ENCODE results near the gene SHISA7.
"Not testable (repeated sequence)": the region's sequence is repeated elsewhere in the genome, so short reads cannot be mapped to it uniquely, and the experiment has no call there.

Gene SHISA7

DNA sequence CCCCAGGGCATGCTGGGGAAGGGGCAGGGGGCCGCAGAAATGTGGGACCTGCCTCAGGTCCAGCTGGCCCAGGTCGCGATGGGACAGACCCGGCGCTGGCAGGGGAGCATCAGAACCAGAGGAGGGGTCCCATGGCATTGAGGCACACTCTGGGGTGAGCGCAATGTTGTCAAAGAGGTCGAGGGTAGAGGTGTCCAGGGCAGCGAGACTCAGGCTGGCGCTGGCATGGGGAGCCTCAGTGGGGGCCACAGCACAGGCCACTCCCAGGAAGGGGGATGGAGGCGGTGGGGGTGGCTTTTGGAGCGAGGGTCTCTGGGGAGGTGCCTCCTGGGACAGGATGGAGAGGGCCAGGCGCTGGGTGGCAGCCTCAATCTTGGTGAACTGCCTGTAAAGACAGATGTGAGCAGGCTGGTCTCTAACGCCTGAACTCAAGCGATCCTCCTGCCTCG, 20.5 kb upstream of the SHISA7 start:
- no peak for DNase-seq (ENCODE audit: low read depth)

DNA sequence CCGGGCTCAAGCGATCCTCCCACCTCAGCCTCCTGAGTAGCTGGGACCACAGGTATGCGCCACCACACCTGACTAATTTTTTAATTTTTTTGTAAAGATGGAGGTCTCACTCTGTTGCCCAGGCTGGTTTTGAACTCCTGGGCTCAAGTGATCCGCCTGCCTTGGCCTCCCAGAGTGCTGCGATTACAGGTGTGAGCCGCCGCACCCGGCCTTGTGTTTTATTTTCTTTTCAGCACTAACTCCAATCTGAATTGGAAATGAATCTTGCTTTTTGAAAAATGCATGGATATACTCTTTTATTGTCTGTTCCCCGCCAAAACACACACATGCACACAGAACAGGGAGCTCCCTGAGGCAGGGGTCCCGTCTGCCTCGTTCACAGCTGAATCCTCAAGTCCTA, 19.6 kb upstream of the SHISA7 start:
- DNase-seq (ENCODE audit: low read depth): no peak

DNA sequence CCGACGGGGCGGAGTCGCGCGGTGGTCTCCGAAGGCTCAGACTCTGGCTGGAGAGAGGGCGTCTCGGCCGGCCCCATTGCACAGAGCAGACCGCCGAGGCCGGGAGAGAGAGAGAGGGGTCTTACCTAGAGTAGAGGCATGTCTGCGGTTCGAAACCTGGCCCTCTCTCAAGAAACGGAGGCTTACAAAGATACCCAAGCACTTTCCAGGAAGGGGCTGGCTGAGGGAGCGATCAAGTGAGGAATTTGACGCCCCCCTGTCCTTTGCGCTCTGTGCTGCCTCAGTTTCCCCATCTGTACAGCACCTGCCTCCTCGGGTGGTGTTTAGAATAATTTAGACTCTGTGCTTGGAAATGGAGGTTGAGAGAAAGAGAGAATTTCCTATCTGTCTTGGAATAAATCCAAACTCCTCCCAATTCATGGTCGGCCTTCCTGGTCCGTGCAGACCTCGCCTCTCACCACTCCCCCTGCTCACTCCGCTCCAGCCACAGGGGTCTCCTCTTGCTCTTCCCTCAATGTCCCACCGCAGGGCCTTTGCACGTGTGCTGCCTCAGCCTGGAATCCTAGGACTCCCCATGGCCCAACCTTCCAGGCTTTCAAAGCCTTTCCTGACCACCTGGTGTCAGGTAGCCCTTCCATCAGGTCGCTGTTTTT, 19.0 kb upstream of the SHISA7 start:
- DNase-seq (ENCODE audit: low read depth): peak; percentile 42

DNA sequence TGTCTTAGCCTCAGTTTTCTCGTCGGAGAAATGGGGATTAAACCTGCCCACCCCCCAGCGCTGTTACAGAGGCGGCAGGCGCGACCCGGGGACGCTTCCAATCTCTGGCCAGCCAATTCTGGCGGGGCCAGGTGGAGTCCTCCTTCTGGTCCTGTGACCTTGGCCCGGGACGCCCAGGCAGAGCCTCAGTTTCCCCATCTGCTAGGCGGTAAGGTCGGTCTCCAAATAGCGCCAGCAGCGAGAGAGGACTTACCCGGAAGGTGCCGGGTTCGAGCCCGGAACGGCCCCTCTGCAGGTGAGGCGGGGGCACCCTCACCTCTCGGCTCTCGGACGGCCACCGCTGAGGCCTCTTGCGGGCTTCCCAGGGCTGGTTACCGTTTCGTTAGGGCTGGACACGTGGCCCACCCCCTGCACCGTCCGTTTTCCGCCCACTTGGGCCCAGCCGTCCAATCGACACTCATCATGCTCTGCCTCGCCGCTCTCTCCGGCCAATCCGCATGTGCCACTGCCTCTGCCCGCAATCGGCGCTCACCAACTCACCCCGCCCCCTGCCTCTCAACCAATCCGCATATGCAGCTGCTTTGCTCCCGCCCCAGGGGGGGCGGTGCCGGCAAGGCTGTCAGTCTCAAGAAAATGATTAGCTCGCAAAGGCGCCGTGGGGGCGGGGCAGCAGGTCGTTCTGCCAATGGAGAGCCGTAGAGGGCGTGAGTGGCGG, 18.3 kb upstream of the SHISA7 start, which contains the start of gene ISOC2:
Gene ISOC2, minus strand, starts transcription at position 384 of the 715 bp plus-strand sequence. CDS start 5,156 bp downstream, outside the sequence.
- DNase-seq (ENCODE audit: low read depth): peak; percentile 100

DNA sequence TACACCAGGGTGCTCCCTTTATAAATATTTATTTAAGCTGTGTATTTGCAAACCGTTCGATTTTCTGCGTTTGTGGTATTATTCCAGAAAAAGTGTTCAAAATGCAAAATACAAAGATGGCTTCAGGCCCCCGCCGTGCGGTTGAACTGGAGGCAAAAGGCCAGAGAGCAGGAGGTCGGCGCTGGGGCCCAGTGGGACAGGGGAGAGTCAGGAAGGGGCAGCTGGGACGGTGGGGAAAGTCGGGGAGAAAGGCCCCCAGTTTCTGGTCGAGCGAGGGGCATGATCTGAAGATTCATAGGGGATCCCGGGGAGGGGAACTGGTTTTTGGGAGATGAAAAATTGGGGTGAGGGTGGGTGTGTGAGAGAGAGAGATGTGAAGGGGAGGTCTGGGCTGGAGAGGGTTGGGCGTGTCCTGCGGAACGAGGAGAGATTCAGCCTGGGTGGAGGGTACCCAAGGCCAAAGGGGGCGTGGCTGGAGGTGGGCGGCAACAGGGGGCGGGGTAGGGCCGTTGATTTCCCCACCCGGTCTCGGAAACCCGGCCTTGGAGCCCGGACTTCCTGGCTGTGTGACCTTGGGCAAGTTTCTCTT, 17.7 kb upstream of the SHISA7 start:
- DNase-seq (ENCODE audit: low read depth): peak; percentile 91

DNA sequence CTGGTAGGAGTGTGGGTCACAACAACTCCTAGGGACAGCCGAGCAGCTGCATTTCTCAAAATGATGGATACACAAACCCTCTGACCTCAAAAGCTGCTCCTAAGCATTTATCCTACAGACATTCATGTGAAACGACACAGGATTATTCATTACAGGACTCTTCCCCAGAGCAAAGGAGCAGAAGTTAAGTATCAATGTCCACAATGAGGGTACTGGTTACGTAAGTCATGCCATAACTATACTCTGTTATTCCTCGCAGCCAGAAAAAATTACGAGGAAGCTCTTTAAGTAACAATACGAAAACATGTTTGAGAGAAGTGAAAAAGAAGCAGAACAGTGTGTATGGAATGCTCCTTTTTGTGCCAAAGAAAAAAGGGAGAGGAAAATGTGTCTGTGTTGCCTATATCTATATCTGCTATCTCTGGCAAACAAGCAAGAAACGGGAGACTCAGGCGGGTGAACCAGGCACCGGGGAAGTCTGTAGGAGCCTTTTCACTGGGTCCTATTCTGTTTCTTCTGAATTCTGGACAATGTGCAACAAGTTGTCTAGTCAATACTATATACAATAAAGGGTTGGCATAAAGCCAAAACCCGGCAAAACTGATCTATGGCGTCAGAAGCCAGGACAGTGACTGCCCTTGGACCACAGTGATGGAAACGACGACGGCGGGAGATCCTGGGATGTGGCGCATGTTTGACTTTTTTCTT, 17.0 kb upstream of the SHISA7 start:
- DNase-seq (ENCODE audit: low read depth): peak; percentile 43

DNA sequence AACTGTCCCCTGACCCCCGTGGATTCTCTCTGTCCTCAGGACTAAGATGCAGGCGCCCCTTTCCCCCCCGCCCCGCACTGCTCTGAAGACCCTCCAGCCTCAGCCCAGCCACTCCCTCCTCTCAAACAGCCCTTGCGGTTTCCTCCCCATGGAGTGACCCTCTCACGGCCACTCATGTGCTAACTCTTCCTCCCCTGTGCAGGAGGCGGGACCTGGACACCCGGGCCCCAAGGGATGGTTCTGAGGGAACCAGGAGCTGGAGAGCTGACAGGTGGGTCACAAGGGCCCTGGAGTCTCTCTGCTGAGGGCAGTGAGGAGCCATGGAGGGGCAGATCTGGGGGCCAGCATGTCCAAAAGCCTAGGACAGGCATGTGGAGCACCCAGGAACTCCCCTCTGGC, 16.4 kb upstream of the SHISA7 start:
- DNase-seq (ENCODE audit: low read depth): no peak

DNA sequence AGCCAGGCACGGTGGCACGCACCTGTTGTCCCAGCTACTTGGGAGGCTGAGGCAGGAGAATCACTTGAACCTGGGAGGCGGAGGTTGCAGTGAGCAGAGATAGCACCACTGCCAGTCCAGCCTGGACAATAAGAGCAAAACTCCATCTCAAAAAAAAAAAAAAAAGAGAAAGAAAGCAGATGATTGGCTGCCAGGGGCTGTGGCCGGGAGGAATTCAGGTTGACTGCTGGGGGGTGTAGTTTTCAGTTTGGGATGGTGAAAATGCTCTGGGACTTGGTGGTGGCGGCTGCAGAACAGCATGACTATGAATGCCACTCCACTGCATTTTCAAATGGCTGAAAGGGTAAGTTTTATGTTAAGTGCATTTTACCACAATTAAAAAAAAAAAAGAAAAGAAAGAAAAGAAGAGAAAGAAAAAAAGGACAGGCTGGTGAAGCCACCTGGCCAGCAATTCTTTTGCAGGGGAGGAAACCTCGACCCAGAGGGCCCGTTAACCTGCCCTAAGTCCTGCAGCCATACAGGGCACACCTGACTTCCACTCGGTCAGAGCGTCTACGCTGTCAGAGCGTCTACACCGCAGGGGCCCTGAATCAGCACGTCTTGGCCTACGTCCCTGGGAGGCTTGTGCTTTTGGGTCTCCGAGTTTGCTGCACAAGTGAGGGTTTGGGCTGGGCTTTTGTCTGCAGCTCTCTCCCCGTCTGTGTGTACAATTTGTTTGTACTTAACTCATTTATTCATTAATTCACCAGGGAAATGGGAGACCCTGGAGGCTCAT, 14.8 kb upstream of the SHISA7 start:
- no peak for DNase-seq (ENCODE audit: low read depth)

DNA sequence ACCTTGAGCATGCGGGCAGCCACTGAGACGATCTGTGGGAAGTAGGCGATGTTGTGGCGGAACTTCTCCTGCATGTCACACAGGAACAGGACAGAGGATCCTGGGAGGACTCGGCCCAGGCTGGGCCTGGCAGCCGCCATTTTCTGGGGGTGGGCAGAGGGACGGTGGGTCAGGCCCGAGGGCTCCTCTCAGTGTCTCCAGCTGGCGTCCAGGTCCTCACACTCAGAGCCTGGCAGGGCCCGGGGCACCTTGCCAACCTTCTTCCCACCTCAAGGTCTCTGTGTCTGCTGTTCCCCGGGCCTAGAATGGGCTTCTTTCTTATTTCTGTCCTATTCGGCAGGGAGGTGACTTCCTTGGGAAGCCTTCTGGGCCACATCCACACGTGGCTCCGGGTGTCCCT, 13.2 kb upstream of the SHISA7 start:
- DNase-seq (ENCODE audit: low read depth): no peak

DNA sequence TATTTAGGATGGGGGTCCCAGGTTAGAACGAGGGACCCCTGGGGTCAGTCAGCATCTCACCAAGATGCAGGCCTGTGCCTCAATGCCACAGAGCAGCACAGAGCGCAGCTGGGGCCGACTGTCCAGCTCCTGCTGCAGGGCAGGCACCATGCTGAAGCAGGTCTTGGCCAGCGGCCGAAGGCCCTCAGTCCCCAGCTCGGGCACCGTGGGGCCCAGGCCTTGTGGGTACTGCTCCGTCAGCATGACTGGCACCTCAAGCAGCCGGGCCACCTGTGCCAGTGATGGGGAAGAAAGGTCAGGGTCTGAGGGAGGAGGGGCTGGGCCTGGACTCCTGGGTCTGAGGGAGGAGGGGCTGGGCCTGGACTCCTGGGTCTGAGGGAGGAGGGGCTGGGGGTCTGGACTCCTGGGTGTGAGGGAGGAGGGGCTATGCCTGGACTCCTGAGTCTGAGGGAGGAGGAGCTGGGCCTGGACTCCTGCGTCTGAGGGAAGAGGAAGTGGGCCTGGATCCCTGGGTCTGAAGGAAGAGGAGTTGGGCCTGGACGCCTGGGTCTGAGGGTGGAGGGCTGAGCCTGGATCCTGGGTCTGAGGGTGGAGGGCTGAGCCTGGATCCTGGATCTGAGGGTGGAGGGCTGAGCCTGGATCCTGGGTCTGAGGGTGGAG, 12.6 kb upstream of the SHISA7 start:
- DNase-seq (ENCODE audit: low read depth): no peak

DNA sequence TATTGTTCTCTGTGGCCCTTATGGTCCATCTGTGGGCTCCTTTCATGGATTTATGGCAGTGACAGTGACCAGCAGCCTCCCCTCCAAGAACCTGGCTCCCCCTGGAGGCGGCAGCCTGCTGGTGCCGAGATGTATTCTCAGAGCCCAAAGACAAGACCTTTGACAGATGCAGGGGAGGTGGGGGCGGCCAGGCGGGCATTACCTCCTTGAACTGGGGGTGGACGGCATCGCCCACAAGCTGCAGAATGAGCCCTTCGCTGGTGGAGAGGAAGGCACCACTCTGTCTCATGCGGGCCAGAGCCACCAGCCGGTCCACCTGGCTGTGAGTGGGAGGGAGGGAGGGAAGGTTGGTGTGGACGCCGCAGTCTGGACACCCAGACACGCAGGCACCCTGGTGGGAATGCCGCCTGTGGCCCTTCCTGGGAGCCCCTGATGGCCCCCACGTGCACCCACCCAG, 11.7 kb upstream of the SHISA7 start:
- no peak for DNase-seq (ENCODE audit: low read depth)

DNA sequence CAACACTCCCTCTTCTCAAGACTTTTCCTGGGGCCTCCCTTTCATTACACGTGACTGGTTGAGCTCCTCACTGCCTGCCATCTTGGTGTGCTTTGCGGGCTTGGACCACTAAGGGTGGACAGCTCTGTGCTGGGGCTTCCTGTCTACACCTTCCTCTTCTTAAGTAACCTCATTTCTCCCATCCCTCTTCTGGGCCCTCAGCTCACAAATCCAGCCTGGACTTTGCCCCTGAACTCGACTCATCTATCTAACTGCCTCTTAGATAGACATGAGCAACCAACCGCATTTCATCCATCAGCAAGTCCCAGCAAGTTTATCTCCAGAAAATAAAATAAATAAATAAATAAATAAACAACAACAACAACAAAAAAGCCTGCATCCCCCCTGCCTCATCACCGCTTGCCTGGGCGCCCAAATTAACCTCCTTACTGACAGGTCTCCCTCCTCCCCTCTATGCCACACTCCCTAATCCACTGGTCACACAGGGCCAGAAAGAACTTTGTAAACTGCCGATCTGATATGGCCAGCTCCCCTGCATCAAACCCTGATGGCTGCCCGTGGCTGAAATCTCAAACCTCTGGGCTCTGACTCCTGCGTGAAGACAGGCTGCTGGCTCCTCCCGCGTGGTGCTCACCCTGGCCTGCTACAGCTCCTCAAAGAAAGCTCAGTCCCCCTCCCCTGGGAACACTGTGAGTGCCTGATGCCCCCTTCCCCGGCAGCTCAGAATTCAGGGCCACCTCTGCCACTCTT, 10.6 kb upstream of the SHISA7 start:
- no peak for DNase-seq (ENCODE audit: low read depth)

DNA sequence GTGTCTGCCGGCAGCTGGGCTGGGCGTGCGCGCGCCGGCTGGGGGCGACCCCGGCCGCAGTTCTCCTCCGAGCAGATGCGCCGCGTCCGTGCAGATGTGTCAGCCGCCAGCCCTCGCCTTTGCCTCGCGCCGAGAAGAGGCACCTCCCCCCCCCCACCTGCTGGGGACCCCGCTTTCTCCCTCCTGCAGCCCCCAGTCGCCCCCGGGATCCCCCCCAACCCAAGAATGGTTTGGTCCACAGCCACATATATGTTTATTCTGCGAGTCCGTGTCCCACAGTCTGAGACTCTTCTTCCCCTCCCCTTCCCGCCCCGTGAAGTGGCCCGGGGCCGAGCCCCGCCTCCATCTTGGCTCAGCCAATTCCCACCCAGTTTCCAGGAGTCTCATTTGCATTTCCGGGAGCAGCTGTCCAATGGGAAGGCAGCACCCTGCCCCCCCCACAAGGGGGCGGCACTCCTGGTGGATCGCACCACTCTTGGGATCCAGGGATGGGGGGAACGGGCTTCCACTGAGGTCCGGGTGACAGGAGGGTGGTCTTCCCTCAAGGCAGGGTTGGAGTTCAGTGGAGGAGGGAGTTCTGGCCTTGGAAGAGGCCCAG, 9.7 kb upstream of the SHISA7 start:
- peak; percentile 50 for DNase-seq (ENCODE audit: low read depth)

DNA sequence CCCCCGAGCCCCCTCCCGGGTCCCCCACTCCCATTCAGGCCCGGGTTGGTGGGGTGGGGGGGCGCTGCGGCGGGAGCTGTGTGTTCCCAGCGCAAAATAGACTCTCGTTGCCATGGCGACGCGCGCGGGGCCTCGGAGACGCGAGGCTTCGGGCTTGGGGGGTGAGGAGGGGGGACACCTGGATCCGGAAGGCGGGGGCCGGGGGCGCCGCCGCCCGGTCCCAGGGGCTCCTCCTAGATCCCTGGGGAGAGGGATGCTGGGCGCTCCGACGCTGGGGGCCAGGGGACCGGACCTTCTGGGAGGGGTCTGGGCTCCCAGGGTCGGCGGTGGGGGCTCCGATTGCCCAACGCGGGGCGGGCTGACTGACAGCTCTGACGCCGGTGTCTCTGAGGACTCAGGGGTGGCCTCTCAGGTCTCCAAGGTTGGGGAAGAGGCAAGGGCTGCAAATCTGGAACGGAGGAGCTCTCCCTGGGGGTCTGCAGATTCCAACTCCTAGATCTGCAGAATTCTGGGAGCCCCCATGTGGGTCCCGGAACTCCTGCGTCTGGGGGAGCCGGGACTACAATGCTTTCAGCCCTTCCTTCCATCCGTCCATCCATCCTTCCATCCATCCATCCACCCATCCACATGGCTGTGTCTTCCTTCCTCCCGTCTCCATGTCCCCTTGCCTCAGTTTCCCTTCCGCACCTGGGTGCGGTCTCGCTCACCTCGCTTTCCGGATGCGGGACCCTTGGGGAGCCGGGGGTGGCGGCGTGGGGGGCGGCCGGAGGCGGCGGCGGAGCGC, 9.1 kb upstream of the SHISA7 start:
- DNase-seq (ENCODE audit: low read depth): no peak

DNA sequence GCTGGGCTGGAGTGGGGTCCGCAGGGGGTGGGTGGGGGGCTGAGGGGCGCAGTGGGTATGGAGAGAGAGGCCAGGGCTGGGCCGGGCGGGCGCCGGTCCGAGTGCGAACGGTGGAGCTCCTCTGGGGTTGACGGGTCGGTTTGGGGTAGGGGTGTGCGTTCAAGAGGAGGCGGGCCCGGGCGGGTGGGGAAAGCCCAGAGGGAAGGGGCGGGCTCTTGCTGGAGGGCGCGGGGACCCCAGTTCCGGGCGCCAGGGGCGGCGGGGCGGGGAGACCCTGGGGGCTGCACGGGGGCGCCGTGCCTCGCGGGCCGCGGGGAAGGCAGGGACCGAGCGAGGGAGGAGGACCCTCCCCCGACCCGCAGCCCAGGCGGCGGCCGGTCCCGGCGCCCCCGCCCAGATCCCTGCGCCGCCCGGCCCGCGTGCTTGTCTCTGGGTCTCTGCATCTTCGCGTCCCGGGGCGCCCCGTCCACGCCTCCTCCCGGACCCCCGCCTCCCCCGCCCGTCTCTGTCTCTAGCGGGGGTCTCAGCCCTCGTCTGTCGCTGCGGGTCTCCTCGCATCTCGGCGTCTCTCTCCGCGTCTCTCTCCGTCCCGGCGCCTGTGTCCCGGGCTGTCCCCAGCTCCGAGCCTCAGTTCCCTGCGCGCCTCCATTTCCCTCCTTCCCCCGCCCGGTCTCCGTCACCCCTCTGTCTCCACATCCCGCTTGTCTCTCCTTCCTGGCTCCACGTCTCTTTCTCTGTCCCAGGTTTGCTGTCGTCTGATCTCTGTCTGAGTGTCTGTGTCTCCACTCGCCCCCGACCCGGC, 8.3 kb upstream of the SHISA7 start:
- no peak for DNase-seq (ENCODE audit: low read depth)

DNA sequence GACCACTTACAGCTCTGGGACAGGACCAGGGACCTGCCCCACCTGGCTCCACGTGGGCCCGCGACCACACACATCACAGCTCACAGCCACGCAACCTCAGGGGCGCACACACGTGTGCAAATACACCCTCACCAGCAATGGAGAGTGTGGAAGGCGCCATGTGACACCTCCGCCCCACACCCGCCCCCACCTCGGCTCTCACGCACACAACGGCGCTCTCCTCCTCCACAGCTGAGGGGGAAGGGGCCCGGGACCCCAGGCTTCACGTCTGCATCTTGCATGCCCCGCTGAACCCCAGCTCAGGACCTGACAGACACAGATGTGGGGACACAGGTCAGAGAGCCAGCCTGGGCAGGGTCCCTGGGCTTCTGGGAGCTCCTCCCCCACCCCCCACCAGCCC, 6.4 kb upstream of the SHISA7 start:
- DNase-seq (ENCODE audit: low read depth): no peak

DNA sequence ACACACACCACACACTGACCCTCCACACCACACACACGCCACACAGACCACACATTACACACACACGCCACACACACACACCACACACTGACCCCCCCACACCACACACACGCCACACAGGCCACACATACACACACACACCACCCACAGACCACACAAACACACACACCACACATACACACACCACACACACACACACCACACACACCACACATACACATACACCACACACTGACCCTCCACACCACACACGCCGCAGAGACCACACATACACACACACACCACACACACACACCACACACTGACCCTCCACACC, 5.0 kb upstream of the SHISA7 start:
- DNase-seq (ENCODE audit: low read depth): not testable (repeated sequence)

DNA sequence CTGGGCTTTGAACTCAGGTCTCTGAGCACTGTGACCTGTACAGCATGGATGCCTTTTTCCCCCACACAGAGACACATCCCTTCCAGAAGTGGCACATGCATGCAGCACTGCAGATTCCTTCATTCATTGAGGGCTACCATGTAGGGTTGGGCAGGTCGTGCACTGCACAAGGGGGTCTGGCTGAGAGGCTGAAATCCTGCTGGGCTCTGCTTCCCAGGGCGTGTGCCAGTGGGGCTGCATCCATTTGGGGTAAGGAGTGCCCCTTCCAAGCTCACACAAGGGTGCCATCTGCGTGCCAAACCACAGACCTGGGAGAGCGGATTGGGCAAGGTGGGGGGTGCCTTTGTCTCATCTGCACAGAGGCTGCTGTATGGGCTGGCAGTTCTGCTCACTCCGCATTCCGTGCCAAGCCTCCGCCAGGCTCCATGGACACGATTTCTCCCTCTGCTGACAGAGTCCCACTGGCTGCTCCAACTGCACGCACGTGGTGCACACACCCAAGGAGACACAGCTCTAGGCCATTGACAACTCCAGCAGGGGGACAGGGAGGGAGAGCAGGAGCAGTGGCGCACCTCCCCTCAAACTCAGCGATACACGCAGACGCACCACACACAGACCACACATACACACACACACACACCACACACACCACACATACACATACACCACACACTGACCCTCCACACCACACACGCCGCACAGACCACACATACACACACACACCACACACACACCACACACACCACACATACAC, 4.5 kb upstream of the SHISA7 start:
- DNase-seq (ENCODE audit: low read depth): peak; percentile 57

Data from fibroblast of gingiva (primary cell).